ENCODE results near the gene DPF3.

- TF ChIP-seq CTCF (conservative IDR thresholded peaks at IDR 0.05) (no peak), EZH2 (IDR thresholded peaks at IDR 0.05; ENCODE audit: low read depth) (no peak)
Measured at GRCh38 chr14:72887514-72887913, 6.4 kb downstream of the DPF3 start.
